HepG2 (cell line): ENCODE measurements around the gene AP1AR. TPM values are rescaled to one million over a fixed set of nuclear protein-coding genes. Genes with fewer than 3 reads are reported as not detected.

Experiments
- AKNA ChIP-seq: sonication (generic); formaldehyde crosslinking; IDR thresholded peaks from 2 replicates; pipeline ENCODE4 v1.4.0; 2020; ENCODE audit warnings: missing genetic modification reagents, borderline replicate concordance
- ARNT ChIP-seq: fragments of 450-650 bp; IDR thresholded peaks from 2 replicates; pipeline ENCODE4 v1.6.1; 2017
- ATF7 ChIP-seq, 2 experiments: fragments of 450-650 bp in 1 of 2; sonication (generic) in 1 of 2; formaldehyde crosslinking in 1 of 2; IDR thresholded peaks; 2 replicates each; pipeline versions ENCODE4 v1.4.0 to v1.6.1; 2016 to 2020; ENCODE audit warnings: antibody characterized with exemption in 1 of 2, mild to moderate bottlenecking in 1 of 2, missing genetic modification reagents in 1 of 2
- CBFB ChIP-seq: sonication (generic); formaldehyde crosslinking; IDR thresholded peaks from 2 replicates; pipeline ENCODE4 v1.4.0; 2020; ENCODE audit warnings: missing genetic modification reagents
- GFI1 ChIP-seq: sonication (generic); formaldehyde crosslinking; IDR thresholded peaks from 2 replicates; pipeline ENCODE4 v1.5.0; 2020; ENCODE audit warnings: missing genetic modification reagents, mild to moderate bottlenecking, borderline replicate concordance
- HMG20B ChIP-seq: conservative IDR thresholded peaks from 2 replicates; pipeline ENCODE4 v1.6.1; 2016; ENCODE audit warnings: missing genetic modification reagents, missing compliant biosample characterization
- IKZF1 ChIP-seq: fragments of 450-650 bp; IDR thresholded peaks from 2 replicates; pipeline ENCODE4 v1.7.1; 2016
- IRX3 ChIP-seq: sonication (generic); formaldehyde crosslinking; IDR thresholded peaks from 2 replicates; pipeline ENCODE4 v1.8.1; 2023; ENCODE audit warnings: mild to moderate bottlenecking, low read depth, missing genetic modification reagents, borderline replicate concordance
- JUND ChIP-seq: sonication (generic); formaldehyde crosslinking; IDR thresholded peaks from 2 replicates; pipeline ENCODE4 v1.8.0; 2022; ENCODE audit warnings: mild to moderate bottlenecking, missing genetic modification reagents
- KDM2A ChIP-seq: sonication (generic); formaldehyde crosslinking; IDR thresholded peaks from 2 replicates; pipeline ENCODE4 v1.4.0; 2020; ENCODE audit warnings: low read depth, missing genetic modification reagents, borderline replicate concordance
- MED8 ChIP-seq: sonication (generic); formaldehyde crosslinking; IDR thresholded peaks from 2 replicates; pipeline ENCODE4 v1.8.1; 2023; ENCODE audit warnings: mild to moderate bottlenecking, missing genetic modification reagents; ENCODE audit not compliant: insufficient replicate concordance
- NCOA2 ChIP-seq: sonication (generic); formaldehyde crosslinking; IDR thresholded peaks from 2 replicates; pipeline ENCODE4 v1.8.0; 2022; ENCODE audit warnings: inconsistent platforms
- NCOR1 ChIP-seq: fragments of 200-600 bp; sonication (generic); IDR thresholded peaks from 2 replicates; pipeline ENCODE4 v1.7.0; 2017; ENCODE audit warnings: antibody characterized with exemption, low read length, borderline replicate concordance
- PTBP1 ChIP-seq: fragments of 200-400 bp; formaldehyde crosslinking; IDR thresholded peaks from 2 replicates; pipeline ENCODE4 v1.6.1; 2018; ENCODE audit warnings: low read length, low read depth; ENCODE audit not compliant: poor library complexity, severe bottlenecking
- SKI ChIP-seq: fragments of 450-650 bp; IDR thresholded peaks from one replicate; pipeline ENCODE4 v1.6.1; 2018; ENCODE audit warnings: mild to moderate bottlenecking; ENCODE audit not compliant: partially characterized antibody
- SMARCC2 ChIP-seq: fragments of 450-650 bp; IDR thresholded peaks from 2 replicates; pipeline ENCODE4 v1.6.1; 2017; ENCODE audit warnings: antibody characterized with exemption, mild to moderate bottlenecking
- SOX6 ChIP-seq, 2 experiments: fragments of 450-650 bp in 1 of 2; sonication (generic) in 1 of 2; formaldehyde crosslinking in 1 of 2; IDR thresholded peaks; 2 replicates each; pipeline versions ENCODE4 v1.4.0 to v1.6.1; 2017 to 2020; ENCODE audit warnings: antibody characterized with exemption in 1 of 2, mild to moderate bottlenecking in 1 of 2, missing genetic modification reagents in 1 of 2
- SP5 ChIP-seq: IDR thresholded peaks from 2 replicates; pipeline ENCODE4 v1.6.1; 2016; ENCODE audit warnings: low read depth, borderline replicate concordance
- TBX2 ChIP-seq: sonication (generic); formaldehyde crosslinking; IDR thresholded peaks from 2 replicates; pipeline ENCODE4 v1.5.0; 2020; ENCODE audit warnings: missing genetic modification reagents, mild to moderate bottlenecking, borderline replicate concordance
- XRCC5 ChIP-seq: fragments of 200-400 bp; formaldehyde crosslinking; optimal IDR thresholded peaks from 2 replicates; pipeline ENCODE3; 2017; ENCODE audit warnings: mild to moderate bottlenecking, low read length
- YEATS4 ChIP-seq: sonication (generic); formaldehyde crosslinking; IDR thresholded peaks from 2 replicates; pipeline ENCODE4 v1.4.0; 2020; ENCODE audit warnings: missing genetic modification reagents, borderline replicate concordance
- ZNF24 ChIP-seq: fragments of 450-650 bp; IDR thresholded peaks from 2 replicates; pipeline ENCODE4 v1.6.1; 2017; ENCODE audit warnings: antibody characterized with exemption, mild to moderate bottlenecking
- ZNF30 ChIP-seq: sonication (generic); formaldehyde crosslinking; IDR thresholded peaks from 2 replicates; pipeline ENCODE4 v1.5.0; 2020; ENCODE audit warnings: mild to moderate bottlenecking, missing genetic modification reagents
- ZNF350 ChIP-seq: sonication (generic); formaldehyde crosslinking; IDR thresholded peaks from 2 replicates; pipeline ENCODE4 v1.4.0; 2020; ENCODE audit warnings: mild to moderate bottlenecking, low read depth, missing genetic modification reagents, borderline replicate concordance
- ZNF556 ChIP-seq: sonication (generic); formaldehyde crosslinking; IDR thresholded peaks from 2 replicates; pipeline ENCODE4 v1.4.0; 2020; ENCODE audit warnings: mild to moderate bottlenecking, missing genetic modification reagents, borderline replicate concordance
- ZNF703 ChIP-seq: sonication (generic); formaldehyde crosslinking; IDR thresholded peaks from 2 replicates; pipeline ENCODE4 v1.5.1; 2020; ENCODE audit warnings: missing genetic modification reagents, mild to moderate bottlenecking, moderate library complexity, borderline replicate concordance
- polyA plus RNA-seq, 8 experiments: library from polyadenylated mRNA; depleted of rRNA in 3 of 8; stranded (reverse) in 7 of 8; unstranded in 1 of 8; fragments of >200 nt; fragmentation: Illumina TruSeq in 4 of 8; extraction: Trizol in 4 of 8; gene quantifications; 2 replicates each; pipeline versions ENCODE4 v1.2.1 to v1.2.3, GENCODE V29; 2011 to 2016; ENCODE audit warnings: low read depth in 4 of 8, missing spikeins in 1 of 8, mixed read lengths in 1 of 8; ENCODE audit not compliant: insufficient read depth in 1 of 8
- total RNA-seq, 5 experiments: library from RNA; depleted of rRNA; stranded (reverse); fragments of >200 nt; fragmentation: Illumina TruSeq; extraction: Trizol; gene quantifications; 2 replicates each; pipeline ENCODE4 v1.2.3, GENCODE V29; 2016; ENCODE audit warnings: low read depth in 1 of 5

AP1AR gene
- total and polyA plus RNA-seq, 2 of the 13 experiments (the other 11 are each of a cell fraction or from before 2014, with no cell fraction given): 24.9 to 39.9 TPM

- no peak for TF ChIP-seq AKNA
- TF ChIP-seq ZNF350 (CRISPR knock-in tag): peak; percentile 61; the same call in 1 of the 2 replicates
- TF ChIP-seq ZNF703 (CRISPR knock-in tag): peak; percentile 85; the same call in 1 of the 2 replicates
- TF ChIP-seq XRCC5: peak; percentile 41
- peak; percentile 80 for TF ChIP-seq GFI1
- TF ChIP-seq IRX3 (CRISPR knock-in tag): 0 out of 2 replicates have a peak, but pooled peaks have one; percentile 31
- TF ChIP-seq ZNF556 (CRISPR knock-in tag): no peak
- peak; percentile 84 for TF ChIP-seq NCOA2
- TF ChIP-seq ZNF24: no peak
- TF ChIP-seq ARNT: no peak
- peak; percentile 92 for TF ChIP-seq SP5 (CRISPR knock-in tag)
- TF ChIP-seq SMARCC2: 0 out of 2 replicates have a peak, but pooled peaks have one; percentile 18
- peak; percentile 92 for TF ChIP-seq NCOR1
- 0 out of 2 replicates have a peak, but pooled peaks have one; percentile 1 for TF ChIP-seq CBFB (CRISPR knock-in tag)
- TF ChIP-seq JUND: no peak
- no peak for TF ChIP-seq MED8
- TF ChIP-seq KDM2A (CRISPR knock-in tag): peak; percentile 46
- TF ChIP-seq SKI: peak; percentile 41
- no peak for TF ChIP-seq ZNF30 (CRISPR knock-in tag)
- peak; percentile 63; the same call in 1 of the 2 replicates for TF ChIP-seq HMG20B
- TF ChIP-seq ATF7 (IDR thresholded peaks at IDR 0.05): no peak
- TF ChIP-seq ATF7 (CRISPR knock-in tag; IDR thresholded peaks at IDR 0.05): no peak; the same call in 1 of the 2 replicates
- TF ChIP-seq SOX6 (IDR thresholded peaks at IDR 0.05): no peak
- TF ChIP-seq SOX6 (CRISPR knock-in tag; IDR thresholded peaks at IDR 0.05): peak; percentile 79
- TF ChIP-seq YEATS4 (CRISPR knock-in tag): peak; percentile 81
- no peak for TF ChIP-seq IKZF1
- peak; percentile 94 for TF ChIP-seq TBX2 (CRISPR knock-in tag)
- TF ChIP-seq PTBP1: no peak
Observed at GRCh38 chr4:112230879-112231778, 458 bp upstream of the AP1AR start (continued).
